Loucy (cell line): Measurements from ENCODE around the gene WDR1.

ENCODE experiments used
- H2AFZ ChIP-seq: fragments of 200-600 bp; sonication (generic); 2 replicates; pipeline ENCODE4 v1.6.0; 2016; ENCODE audit warnings: antibody characterized with exemption, mild to moderate bottlenecking, low read length, moderate library complexity
- H3F3A ChIP-seq: fragments of 200-600 bp; 2 replicates; pipeline ENCODE4 v1.6.0; 2016; ENCODE audit warnings: antibody characterized with exemption, low read depth, mild to moderate bottlenecking
- H3K27me3 ChIP-seq: fragments of 200-600 bp; sonication (generic); 2 replicates; pipeline ENCODE4 v1.6.1; 2014; ENCODE audit warnings: low read length, mild to moderate bottlenecking; ENCODE audit not compliant: insufficient read depth, poor library complexity, severe bottlenecking
- H3K36me3 ChIP-seq: fragments of 200-600 bp; sonication (generic); 2 replicates; pipeline ENCODE4 v1.6.1; 2016; ENCODE audit warnings: low read length; ENCODE audit not compliant: insufficient read depth
- H3K4me1 ChIP-seq: fragments of 200-600 bp; sonication (generic); 2 replicates; pipeline ENCODE4 v1.5.1; 2014; ENCODE audit warnings: low read length, mild to moderate bottlenecking; ENCODE audit not compliant: insufficient read depth, poor library complexity, severe bottlenecking
- H3K4me2 ChIP-seq: fragments of 200-600 bp; sonication (generic); 2 replicates; pipeline ENCODE4 v1.6.0; 2014; ENCODE audit warnings: antibody characterized with exemption, low read length, low read depth, mild to moderate bottlenecking; ENCODE audit not compliant: poor library complexity, severe bottlenecking
- H3K4me3 ChIP-seq: fragments of 200-600 bp; sonication (generic); 2 replicates; pipeline ENCODE4 v1.5.1; 2014; ENCODE audit warnings: low read length, mild to moderate bottlenecking, mixed read lengths; ENCODE audit not compliant: poor library complexity, severe bottlenecking
- H3K79me2 ChIP-seq: fragments of 200-600 bp; sonication (generic); 2 replicates; pipeline ENCODE4 v1.6.1; 2014; ENCODE audit warnings: low read length; ENCODE audit not compliant: insufficient read depth
- H3K9ac ChIP-seq: fragments of 200-600 bp; sonication (generic); 2 replicates; pipeline ENCODE4 v1.6.0; 2014; ENCODE audit warnings: mild to moderate bottlenecking, low read depth, low read length, moderate library complexity; ENCODE audit not compliant: poor library complexity, severe bottlenecking
- H3K9me2 ChIP-seq: fragments of 200-600 bp; sonication (generic); replicated peaks from 2 replicates; pipeline ENCODE4 v1.6.1; 2016; ENCODE audit warnings: low read depth, low read length, mixed read lengths
- H3K9me3 ChIP-seq: fragments of 200-600 bp; sonication (generic); 2 replicates; pipeline ENCODE4 v1.6.1; 2014; ENCODE audit warnings: mild to moderate bottlenecking, antibody characterized with exemption, low read length, low read depth; ENCODE audit not compliant: insufficient read depth
- H4K20me1 ChIP-seq: fragments of 200-600 bp; sonication (generic); 2 replicates; pipeline ENCODE4 v1.6.0; 2014; ENCODE audit warnings: antibody characterized with exemption, low read length, mild to moderate bottlenecking; ENCODE audit not compliant: insufficient read depth, poor library complexity, severe bottlenecking
- CTCF ChIP-seq: fragments of 200-600 bp; sonication (generic); conservative IDR thresholded peaks from 2 replicates; pipeline ENCODE4 v1.5.1; 2014; ENCODE audit warnings: mild to moderate bottlenecking, antibody characterized with exemption, low read length
- EZH2phosphoT487 ChIP-seq: fragments of 200-600 bp; IDR thresholded peaks from 2 replicates; pipeline ENCODE4 v1.6.1; 2018; ENCODE audit warnings: antibody characterized with exemption, mild to moderate bottlenecking, moderate library complexity, borderline replicate concordance

The WDR1 gene

DNA sequence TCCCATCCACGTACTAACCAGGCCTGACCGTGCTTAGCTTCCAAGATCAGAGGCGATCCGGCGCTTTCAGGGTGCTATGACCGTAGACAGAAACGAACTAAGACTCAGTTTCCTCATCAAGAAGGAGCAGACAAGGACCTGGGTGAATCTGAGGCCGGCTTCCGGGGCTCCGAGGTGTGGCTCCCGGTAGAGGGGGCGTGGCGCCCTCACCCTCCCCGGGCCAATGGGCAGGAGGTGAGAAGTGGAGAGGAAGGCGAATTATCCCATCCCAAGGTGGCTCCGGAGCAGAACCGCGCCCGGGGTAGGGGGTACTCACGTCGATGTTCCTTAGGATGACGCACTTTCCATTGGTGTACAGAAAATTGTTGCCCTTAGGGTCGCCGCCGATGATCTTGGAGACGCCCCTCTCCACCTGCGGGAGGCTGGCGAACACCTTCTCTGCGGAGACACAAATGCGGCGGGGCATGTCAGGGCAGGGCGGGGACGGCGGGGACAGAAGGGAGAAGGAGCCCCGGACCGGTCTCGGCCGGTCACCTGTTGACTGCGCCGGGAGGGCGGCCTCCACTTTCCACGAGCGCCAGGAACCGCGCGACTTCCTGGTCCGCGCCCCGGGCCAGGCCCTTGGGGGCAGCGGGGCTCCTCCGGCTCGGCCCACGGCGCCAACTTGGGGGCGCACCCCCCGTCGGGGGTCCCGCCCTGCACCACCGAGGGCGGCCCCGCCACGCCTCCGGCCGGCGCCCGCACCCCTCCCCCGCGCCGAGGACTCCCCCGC is 616 bp downstream of the WDR1 start:
- TF ChIP-seq EZH2phosphoT487 (no peak), CTCF (no peak)
- Histone ChIP-seq H3K9me2 (no peaks in the 10 kb centered on the region), H2AFZ (no peak overlapping the region), H3K27me3 (no peaks in the 10 kb centered on the region), H3K36me3 (peaks cover 47% of the 10 kb centered on the region; the same call in 1 of the 2 replicates), H3K9me3 (no peaks in the 10 kb centered on the region), H3F3A (no peaks in the 10 kb centered on the region), H4K20me1 (peaks cover 51% of the 10 kb centered on the region), H3K9ac (peak overlapping the region; percentile 94), H3K4me3 (peak overlapping the region; percentile 92), H3K79me2 (peaks cover 71% of the 10 kb centered on the region), H3K4me2 (peak overlapping the region; percentile 99), H3K4me1 (peaks cover 76% of the 10 kb centered on the region)

GRCh38 chr4:10115271-10115796 is 1.3 kb downstream of the WDR1 start:
- Histone ChIP-seq H3F3A (no peaks in the 10 kb centered on the region), H3K9me2 (no peaks in the 10 kb centered on the region), H3K4me1 (peaks cover 76% of the 10 kb centered on the region), H3K27me3 (no peaks in the 10 kb centered on the region), H4K20me1 (peaks cover 58% of the 10 kb centered on the region), H3K4me2 (peak overlapping the region; percentile 99), H3K79me2 (peaks cover 78% of the 10 kb centered on the region), H3K36me3 (peaks cover 54% of the 10 kb centered on the region; the same call in 1 of the 2 replicates), H3K9ac (peak overlapping the region; percentile 94), H3K9me3 (no peaks in the 10 kb centered on the region), H2AFZ (no peak overlapping the region), H3K4me3 (peak overlapping the region; percentile 92)
- TF ChIP-seq EZH2phosphoT487 (no peak), CTCF (no peak)

DNA sequence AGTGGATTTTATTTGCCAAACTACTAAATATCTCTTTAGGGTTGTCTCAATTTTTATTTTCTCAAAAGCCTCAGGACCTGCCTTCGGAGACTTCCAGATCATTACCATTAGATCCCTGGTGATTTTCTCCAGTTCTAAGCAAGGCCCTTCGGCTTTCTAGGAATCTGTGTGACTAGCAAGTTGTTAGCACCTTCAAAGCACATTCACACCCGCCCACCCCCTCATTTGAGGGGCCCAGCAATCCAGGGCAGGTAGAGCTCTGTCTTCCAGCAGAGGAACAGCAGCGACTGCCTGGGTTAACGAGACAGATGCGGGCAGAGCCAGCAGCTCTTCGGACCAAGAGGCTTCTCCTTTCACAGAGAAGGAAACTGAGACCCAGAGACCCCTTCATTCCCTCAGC is 2.0 kb downstream of the WDR1 start:
- H3K79me2 ChIP-seq = peaks cover 85% of the 10 kb centered on the region
- no peaks in the 10 kb centered on the region for H3F3A ChIP-seq
- no peaks in the 10 kb centered on the region for H3K9me2 ChIP-seq
- H3K9ac ChIP-seq = peak overlapping the region; percentile 94
- H3K9me3 ChIP-seq = no peaks in the 10 kb centered on the region
- H4K20me1 ChIP-seq = peaks cover 65% of the 10 kb centered on the region
- H3K4me2 ChIP-seq = peak overlapping the region; percentile 99
- peaks cover 79% of the 10 kb centered on the region for H3K4me1 ChIP-seq
- no peak for TF ChIP-seq EZH2phosphoT487
- no peak for TF ChIP-seq CTCF
- H2AFZ ChIP-seq = no peak overlapping the region
- peak overlapping the region; percentile 92 for H3K4me3 ChIP-seq
- peaks cover 56% of the 10 kb centered on the region; the same call in 1 of the 2 replicates for H3K36me3 ChIP-seq
- no peaks in the 10 kb centered on the region for H3K27me3 ChIP-seq
